ENCODE data around the gene ASB13. TPM values are rescaled to one million over a fixed set of nuclear protein-coding genes. Genes with fewer than 3 reads are reported as not detected.

The ASB13 gene
- total RNA-seq, 1 experiment from 2014 or later: 13.8 TPM

GRCh38 chr10:5629303-5630111 is 36.9 kb downstream of the ASB13 start:
- TF ChIP-seq CTCF (conservative IDR thresholded peaks at IDR 0.05): peak; percentile 92
- Histone ChIP-seq H4K91ac (ENCODE audit: insufficient read length, low read depth, low read length) (no peak overlapping the region), H2BK20ac (ENCODE audit: low read depth, low read length, poor library complexity, severe bottlenecking) (no peak overlapping the region)

More at GRCh38 chr10:5629303-5630111, 36.9 kb downstream of the ASB13 start:
- Histone ChIP-seq H3K4ac (ENCODE audit: low read depth, low read length) (no peak overlapping the region), H3K9ac (ENCODE audit: extremely low read depth, insufficient read length, low read length) (no peak overlapping the region), H4K5ac (ENCODE audit: insufficient read length, low read depth, low read length) (no peak overlapping the region), H2AK5ac (ENCODE audit: insufficient read length, low read length) (no peak overlapping the region), H2AFZ (ENCODE audit: low read length) (no peak overlapping the region), H2BK12ac (ENCODE audit: insufficient read length, low read depth, low read length) (no peak overlapping the region), H2BK5ac (ENCODE audit: insufficient read length, low read length) (no peak overlapping the region), H3K27ac (ENCODE audit: insufficient read length, low read depth, low read length) (no peak overlapping the region), H3K27me3 (ENCODE audit: insufficient read depth, low read length) (no peaks in the 10 kb centered on the region), H3K9me3 (ENCODE audit: control insufficient read depth, low read depth, low read length) (no peaks in the 10 kb centered on the region), H4K8ac (replicated peaks; ENCODE audit: insufficient read length, low read depth, low read length) (no peak overlapping the region), H3K18ac (ENCODE audit: insufficient read length, low read depth, low read length) (no peak overlapping the region), H3K23ac (ENCODE audit: insufficient read length, low read depth, low read length) (no peak overlapping the region), H3K79me2 (ENCODE audit: insufficient read depth, low read length) (no peaks in the 10 kb centered on the region), H2BK15ac (ENCODE audit: low read depth, low read length) (no peak overlapping the region), H3K14ac (ENCODE audit: insufficient read depth, low read length) (no peak overlapping the region), H3K79me1 (ENCODE audit: insufficient read depth, low read depth, low read length, poor library complexity, severe bottlenecking) (no peaks in the 10 kb centered on the region), H3K4me1 (ENCODE audit: insufficient read depth, low read length) (no peaks in the 10 kb centered on the region), H4K20me1 (ENCODE audit: control insufficient read depth, insufficient read depth, insufficient read length) (no peaks in the 10 kb centered on the region), H3T11ph (ENCODE audit: low read length) (no peak overlapping the region), H3K56ac (ENCODE audit: insufficient read length, low read depth, low read length) (no peak overlapping the region), H3K4me2 (ENCODE audit: insufficient read depth, insufficient read length, low read length) (no peak overlapping the region), H2BK120ac (ENCODE audit: low read depth, low read length, poor library complexity, severe bottlenecking) (no peak overlapping the region), H3K23me2 (ENCODE audit: insufficient read length, low read depth, low read length, poor library complexity, severe bottlenecking) (no peaks in the 10 kb centered on the region)
- Mint-ChIP-seq H3K4me1 (peaks cover 5 to 7% of the 10 kb centered on the region in 2 experiments), H3K27ac (peak overlapping the region in 1 of 3 experiments; percentile 36; a peak in 1 of 7 replicates), H3K4me3 (no peak overlapping the region), H3K27me3 (ENCODE audit: low read depth) (no peaks in the 10 kb centered on the region), H3K36me3 (ENCODE audit: insufficient read depth in 1 of 3, low read depth in 3 of 3) (no peaks in the 10 kb centered on the region), H3K9me3 (no peaks in the 10 kb centered on the region)
- DNase-seq: peak; percentile 79
- no CpG with 5 or more reads among the region's 7 CpGs for WGBS (ENCODE audit: extremely low coverage, insufficient read length, low lambda C conversion rate)
